ENCODE results near the gene ABCC3. TPM values are rescaled to one million over a fixed set of nuclear protein-coding genes. Genes with fewer than 3 reads are reported as not detected.

ABCC3 gene
- total RNA-seq, 3 donors from 2014 or later = 6.1 to 122 (median 81.0) TPM

DNA sequence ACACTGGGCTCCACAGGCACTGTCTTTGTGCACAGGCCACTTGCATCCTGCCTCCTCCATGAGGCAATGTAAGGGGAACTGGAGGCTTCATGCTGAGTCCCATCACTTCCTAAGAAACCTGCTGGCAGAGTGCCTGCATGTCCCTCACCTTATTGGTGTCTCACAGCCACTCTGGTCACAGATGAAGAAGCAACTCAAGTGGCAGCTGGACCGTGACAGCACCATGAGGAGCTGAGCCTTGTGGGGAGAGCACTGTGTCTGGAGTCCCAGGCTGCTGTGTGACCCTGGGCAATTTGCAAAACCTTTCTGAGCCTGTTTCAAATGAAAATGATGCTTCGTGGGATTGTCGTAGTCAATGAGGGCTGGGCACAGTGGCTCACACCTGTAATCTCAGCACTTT lies 53.6 kb downstream of the ABCC3 start:
- H3K4me3 ChIP-seq = no peak overlapping the region
- no peaks in the 10 kb centered on the region for H3K9me3 ChIP-seq
- no peaks in the 10 kb centered on the region for H3K27me3 ChIP-seq
- TF ChIP-seq POLR2AphosphoS5 (IDR thresholded peaks at IDR 0.05) (no peak), POLR2A (IDR thresholded peaks at IDR 0.05) (no peak)
- TF ChIP-seq, protein P1, sequence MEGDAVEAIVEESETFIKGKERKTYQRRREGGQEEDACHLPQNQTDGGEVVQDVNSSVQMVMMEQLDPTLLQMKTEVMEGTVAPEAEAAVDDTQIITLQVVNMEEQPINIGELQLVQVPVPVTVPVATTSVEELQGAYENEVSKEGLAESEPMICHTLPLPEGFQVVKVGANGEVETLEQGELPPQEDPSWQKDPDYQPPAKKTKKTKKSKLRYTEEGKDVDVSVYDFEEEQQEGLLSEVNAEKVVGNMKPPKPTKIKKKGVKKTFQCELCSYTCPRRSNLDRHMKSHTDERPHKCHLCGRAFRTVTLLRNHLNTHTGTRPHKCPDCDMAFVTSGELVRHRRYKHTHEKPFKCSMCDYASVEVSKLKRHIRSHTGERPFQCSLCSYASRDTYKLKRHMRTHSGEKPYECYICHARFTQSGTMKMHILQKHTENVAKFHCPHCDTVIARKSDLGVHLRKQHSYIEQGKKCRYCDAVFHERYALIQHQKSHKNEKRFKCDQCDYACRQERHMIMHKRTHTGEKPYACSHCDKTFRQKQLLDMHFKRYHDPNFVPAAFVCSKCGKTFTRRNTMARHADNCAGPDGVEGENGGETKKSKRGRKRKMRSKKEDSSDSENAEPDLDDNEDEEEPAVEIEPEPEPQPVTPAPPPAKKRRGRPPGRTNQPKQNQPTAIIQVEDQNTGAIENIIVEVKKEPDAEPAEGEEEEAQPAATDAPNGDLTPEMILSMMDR (IDR thresholded peaks at IDR 0.05) = no peak
- H3K4me1 ChIP-seq = peaks cover 10 to 12% of the 10 kb centered on the region in 2 donors
- intact Hi-C loops (cut with DNase I; ENCODE audit: low total_unique reads) = loop anchor here (10.0 kb wide), 1 partner anchor 53 kb away; the partner anchor contains the start of gene ABCC3
- H3K36me3 ChIP-seq = no peaks in the 10 kb centered on the region
- no peak for DNase-seq (ENCODE audit: low spot score in 2 of 2)
- H3K27ac ChIP-seq = no peak overlapping the region

DNA sequence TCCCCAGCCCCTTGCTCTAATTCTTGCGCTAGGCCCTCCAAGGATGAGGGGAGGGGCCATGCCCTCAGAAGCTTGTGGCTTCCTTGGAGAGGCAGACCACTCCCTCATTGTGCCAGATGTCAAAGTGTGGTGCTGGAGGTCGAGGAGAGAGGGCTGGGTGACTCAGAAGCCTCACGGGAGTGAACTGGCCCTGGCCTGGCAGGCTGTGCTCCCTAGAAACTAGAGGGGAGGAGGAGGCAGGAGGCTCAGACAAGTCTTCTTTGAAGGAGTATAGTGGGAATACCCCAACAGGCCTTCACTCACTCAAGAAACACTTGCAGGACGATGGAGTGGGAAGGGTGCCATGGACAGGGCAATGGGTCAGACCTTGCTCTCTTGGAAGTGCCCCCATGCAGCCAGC lies 54.6 kb downstream of the ABCC3 start:
- Histone ChIP-seq H3K9me3 (no peaks in the 10 kb centered on the region), H3K27me3 (no peaks in the 10 kb centered on the region), H3K4me3 (no peak overlapping the region), H3K27ac (no peak overlapping the region), H3K4me1 (peaks cover 10 to 12% of the 10 kb centered on the region in 2 donors), H3K36me3 (no peaks in the 10 kb centered on the region)
- intact Hi-C loops (cut with DNase I; ENCODE audit: low total_unique reads) = loop anchor here (10.0 kb wide), 1 partner anchor 54 kb away; the partner anchor contains the start of gene ABCC3
- TF ChIP-seq POLR2A (IDR thresholded peaks at IDR 0.05) = no peak
- TF ChIP-seq, protein P1 (IDR thresholded peaks at IDR 0.05) = no peak
- no peak for TF ChIP-seq POLR2AphosphoS5 (IDR thresholded peaks at IDR 0.05)
- DNase-seq (ENCODE audit: low spot score in 2 of 2) = no peak

DNA sequence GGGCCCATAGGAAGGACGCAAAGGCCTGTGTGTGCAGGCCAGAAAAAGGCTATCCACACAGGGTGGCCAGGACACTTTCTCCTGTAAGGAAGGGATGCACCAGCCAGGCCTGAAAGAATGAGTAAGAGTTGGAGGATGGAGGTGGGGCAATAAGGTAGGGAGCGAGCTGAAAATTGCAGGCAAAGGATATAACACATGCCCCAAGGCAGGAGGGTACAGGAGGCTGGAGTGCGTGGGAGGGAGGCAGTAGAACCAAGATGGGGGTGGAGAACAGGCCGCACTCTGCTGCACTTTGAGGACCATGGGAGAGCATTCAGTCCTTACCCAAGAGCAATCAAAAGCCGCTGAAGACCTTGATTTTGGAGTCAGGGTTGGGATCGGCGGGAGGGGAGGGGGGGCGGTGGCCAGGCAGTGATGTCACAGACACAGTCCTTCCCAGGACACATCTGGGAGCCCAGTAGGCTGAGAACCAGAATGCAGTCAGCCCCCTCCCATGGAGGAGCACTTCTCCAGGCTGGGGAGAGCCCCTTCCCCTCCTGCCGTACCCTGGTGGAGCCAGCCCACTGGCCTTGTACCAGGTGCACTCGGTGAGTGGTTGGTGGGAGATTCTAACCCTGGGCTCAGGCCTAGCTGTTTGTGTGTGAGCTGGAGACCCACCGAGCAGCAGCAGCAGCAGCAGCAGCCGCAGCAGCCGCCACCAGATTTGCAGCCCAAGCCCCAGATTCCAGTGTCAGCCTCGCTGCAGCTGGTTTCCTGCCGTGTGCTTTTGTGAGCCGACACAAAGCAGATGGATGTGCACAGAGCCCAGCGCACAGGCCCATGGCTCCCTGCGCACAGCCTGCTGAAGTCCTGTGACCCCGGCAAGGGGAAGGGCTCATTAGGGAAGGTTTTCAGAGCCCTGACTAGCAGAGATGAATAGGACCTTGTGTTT lies 55.5 kb downstream of the ABCC3 start:
- TF ChIP-seq POLR2A (IDR thresholded peaks at IDR 0.05) (no peak), POLR2AphosphoS5 (IDR thresholded peaks at IDR 0.05) (no peak)
- TF ChIP-seq, protein P1 (IDR thresholded peaks at IDR 0.05) = no peak
- no peak overlapping the region for H3K27ac ChIP-seq
- intact Hi-C loops (cut with DNase I; ENCODE audit: low total_unique reads) = loop anchor here (10.0 kb wide), 1 partner anchor 55 kb away; the partner anchor contains the start of gene ABCC3
- H3K4me3 ChIP-seq = no peak overlapping the region
- DNase-seq (ENCODE audit: low spot score in 2 of 2) = no peak
- H3K9me3 ChIP-seq = no peaks in the 10 kb centered on the region
- no peaks in the 10 kb centered on the region for H3K36me3 ChIP-seq
- H3K4me1 ChIP-seq = peaks cover 10 to 12% of the 10 kb centered on the region in 2 donors
- H3K27me3 ChIP-seq = no peaks in the 10 kb centered on the region

DNA sequence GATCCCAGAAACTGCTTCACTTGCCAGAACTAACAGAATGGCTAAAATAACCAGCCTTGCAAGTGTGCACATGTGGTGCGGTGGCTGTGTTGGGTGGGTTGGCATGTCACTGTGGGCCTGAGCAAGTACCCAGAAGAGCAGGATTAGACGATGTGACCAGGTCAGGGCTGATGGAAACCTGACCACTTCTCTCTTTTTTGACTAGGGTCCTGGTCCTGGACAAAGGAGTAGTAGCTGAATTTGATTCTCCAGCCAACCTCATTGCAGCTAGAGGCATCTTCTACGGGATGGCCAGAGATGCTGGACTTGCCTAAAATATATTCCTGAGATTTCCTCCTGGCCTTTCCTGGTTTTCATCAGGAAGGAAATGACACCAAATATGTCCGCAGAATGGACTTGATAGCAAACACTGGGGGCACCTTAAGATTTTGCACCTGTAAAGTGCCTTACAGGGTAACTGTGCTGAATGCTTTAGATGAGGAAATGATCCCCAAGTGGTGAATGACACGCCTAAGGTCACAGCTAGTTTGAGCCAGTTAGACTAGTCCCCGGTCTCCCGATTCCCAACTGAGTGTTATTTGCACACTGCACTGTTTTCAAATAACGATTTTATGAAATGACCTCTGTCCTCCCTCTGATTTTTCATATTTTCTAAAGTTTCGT lies 56.3 kb downstream of the ABCC3 start:
- no peak for TF ChIP-seq POLR2AphosphoS5 (IDR thresholded peaks at IDR 0.05)
- TF ChIP-seq, protein P1 (IDR thresholded peaks at IDR 0.05) = no peak
- TF ChIP-seq POLR2A (IDR thresholded peaks at IDR 0.05) = no peak
- no peaks in the 10 kb centered on the region for H3K9me3 ChIP-seq
- no peak for DNase-seq (ENCODE audit: low spot score in 2 of 2)
- no peak overlapping the region for H3K4me3 ChIP-seq
- H3K4me1 ChIP-seq = peaks cover 10 to 12% of the 10 kb centered on the region in 2 donors
- intact Hi-C loops (cut with DNase I; ENCODE audit: low total_unique reads) = no loop called here
- H3K27ac ChIP-seq = no peak overlapping the region
- no peaks in the 10 kb centered on the region for H3K27me3 ChIP-seq
- H3K36me3 ChIP-seq = no peaks in the 10 kb centered on the region

All from breast epithelium (tissue), 4 donors.